GM18507 (cell line): Measurements from ENCODE around the gene DCT.

Experiments
- DNase-seq: peaks from one replicate; pipeline ENCODE4 v3.0.0; 2011; ENCODE audit warnings: low read depth; ENCODE audit not compliant: insufficient read length; ENCODE audit errors: extremely low spot score
- FAIRE-seq: peaks from 2 replicates; lab custom pipeline; 2011; peaks lifted over from hg19 to GRCh38; lab: Jason Lieb, UNC

DCT gene

GRCh38 chr13:94411747-94412146, 67.7 kb downstream of the DCT start:
- no peak for FAIRE-seq
- DNase-seq, result no peak

- DNase-seq (no peak), FAIRE-seq (no peak)
These were observed 71.0 kb downstream of the DCT start for GRCh38 chr13:94408314-94409036.

GRCh38 chr13:94400874-94401273, 78.6 kb downstream of the DCT start:
- FAIRE-seq (no peak), DNase-seq (no peak)

GRCh38 chr13:94399812-94400211, 79.7 kb downstream of the DCT start:
- no peak for DNase-seq
- no peak for FAIRE-seq

GRCh38 chr13:94395860-94396259, 83.6 kb downstream of the DCT start:
- FAIRE-seq (no peak), DNase-seq (no peak)

- FAIRE-seq (no peak), DNase-seq (no peak)
These were observed 84.8 kb downstream of the DCT start for GRCh38 chr13:94394723-94395122.

- no peak for DNase-seq
- no peak for FAIRE-seq
These were observed 88.6 kb downstream of the DCT start for GRCh38 chr13:94390881-94391280.

GRCh38 chr13:94389604-94390351, 89.7 kb downstream of the DCT start:
- DNase-seq (no peak), FAIRE-seq (no peak)

GRCh38 chr13:94387047-94387446, 92.4 kb downstream of the DCT start:
- FAIRE-seq (no peak), DNase-seq (no peak)
